SU-DHL-6 (cell line): ENCODE results near the gene ASIC3.

Experiments
- CTCF ChIP-seq: fragments of 200-600 bp; sonication (generic); IDR thresholded peaks from one replicate; pipeline ENCODE4 v1.5.1; 2017; ENCODE audit warnings: antibody characterized with exemption, mild to moderate bottlenecking, low read length, moderate library complexity; ENCODE audit not compliant: insufficient read depth, poor library complexity, severe bottlenecking
- EZH2phosphoT487 ChIP-seq: fragments of 200-600 bp; sonication (generic), shearing (Covaris generic); conservative IDR thresholded peaks from 2 replicates; pipeline ENCODE4 v1.6.1; 2018; ENCODE audit warnings: mild to moderate bottlenecking, antibody characterized with exemption, low read length, moderate library complexity, mixed read lengths

- TF ChIP-seq CTCF (no peak), EZH2phosphoT487 (no peak)
These were observed 40.7 kb downstream of the ASIC3 start for GRCh38 chr7:151088856-151089699.
